Measurements from ENCODE around the gene AP2S1.

- TF ChIP-seq POLR2A (IDR thresholded peaks at IDR 0.05; ENCODE audit: low read depth, low read length) (no peak), CTCF (conservative IDR thresholded peaks at IDR 0.05; ENCODE audit: low read depth, low read length) (no peak), RAD21 (IDR thresholded peaks at IDR 0.05; ENCODE audit: low read length) (no peak), MAFK (IDR thresholded peaks at IDR 0.05; ENCODE audit: low read depth, low read length) (no peak), MAZ (IDR thresholded peaks at IDR 0.05; ENCODE audit: borderline replicate concordance, low read depth, low read length) (no peak), BHLHE40 (IDR thresholded peaks at IDR 0.05; ENCODE audit: low read depth, low read length) (no peak), SMC3 (IDR thresholded peaks at IDR 0.05; ENCODE audit: low read depth, low read length) (no peak), CEBPB (IDR thresholded peaks at IDR 0.05; ENCODE audit: low read depth, low read length) (no peak), FOS (IDR thresholded peaks at IDR 0.05; ENCODE audit: low read depth, low read length) (no peak), RFX5 (IDR thresholded peaks at IDR 0.05; ENCODE audit: low read depth, low read length) (no peak)
- TF ChIP-seq, protein P1, sequence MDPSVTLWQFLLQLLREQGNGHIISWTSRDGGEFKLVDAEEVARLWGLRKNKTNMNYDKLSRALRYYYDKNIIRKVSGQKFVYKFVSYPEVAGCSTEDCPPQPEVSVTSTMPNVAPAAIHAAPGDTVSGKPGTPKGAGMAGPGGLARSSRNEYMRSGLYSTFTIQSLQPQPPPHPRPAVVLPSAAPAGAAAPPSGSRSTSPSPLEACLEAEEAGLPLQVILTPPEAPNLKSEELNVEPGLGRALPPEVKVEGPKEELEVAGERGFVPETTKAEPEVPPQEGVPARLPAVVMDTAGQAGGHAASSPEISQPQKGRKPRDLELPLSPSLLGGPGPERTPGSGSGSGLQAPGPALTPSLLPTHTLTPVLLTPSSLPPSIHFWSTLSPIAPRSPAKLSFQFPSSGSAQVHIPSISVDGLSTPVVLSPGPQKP (IDR thresholded peaks at IDR 0.05; ENCODE audit: borderline replicate concordance, low read depth, low read length) = no peak
Observed at GRCh38 chr19:46859637-46860124, 9.0 kb upstream of the AP2S1 start.

Measured in IMR-90 (cell line).